K562 (cell line): ENCODE data around the gene NUMB. TPM values are rescaled to one million over a fixed set of nuclear protein-coding genes. Genes with fewer than 3 reads are reported as not detected.

ENCODE experiments used
- ATAC-seq: fragments of 200-7000 bp; cut with Tn5 transposase; 3 replicates; pipeline ENCODE4 v1.9.1; 2020; ENCODE audit warnings: moderate library complexity
- BruUV-seq: library from RNA; stranded (reverse); fragments of 400-500 nt; replicated peaks from 2 replicates; lab custom pipeline; 2021; lab: Mats Ljungman, UMichigan
- CTCF ChIA-PET: fragments of 300-600 bp; formaldehyde crosslinking; extraction: SDS; loops from one replicate; lab custom pipeline; 2021; ENCODE audit warnings: low intra/inter-chr PET ratio; lab: Yijun Ruan, JAX
- POLR2A ChIA-PET: fragments of 300-600, 350-650 bp; sonication (Branson Sonifier 250); formaldehyde crosslinking; extraction: SDS; loops from one replicate; lab custom pipeline; 2021; ENCODE audit warnings: antibody characterized with exemption, inconsistent platforms; lab: Yijun Ruan, JAX
- DNase-seq, 4 experiments: peaks; one replicate each; pipeline versions ENCODE4 v3.0.0 to v3.0.0-alpha.2; 2011 to 2018; ENCODE audit warnings: low spot score in 3 of 4, mixed read lengths in 3 of 4; ENCODE audit errors: extremely low read depth in 1 of 4
- FAIRE-seq: peaks from 2 replicates; lab custom pipeline; 2011; peaks lifted over from hg19 to GRCh38; lab: Jason Lieb, UNC
- H2AFZ ChIP-seq: 2 replicates; pipeline ENCODE4 v1.6.0; 2011; ENCODE audit warnings: low read depth, low read length, control low read depth, inconsistent platforms
- H3K27ac ChIP-seq: fragments of 200-600 bp; 3 replicates; pipeline ENCODE4 v1.8.0; 2011; ENCODE audit warnings: low read depth, mild to moderate bottlenecking, control low read depth, inconsistent platforms, low read length, moderate library complexity, mixed read lengths; ENCODE audit errors: extremely low read depth
- H3K27me3 ChIP-seq, 2 experiments: fragments of 300-600 bp in 1 of 2; 2 replicates in 1 of 2; 3 replicates in 1 of 2; pipeline versions ENCODE4 v1.6.0 to v1.8.0; 2011; ENCODE audit warnings: inconsistent platforms in 2 of 2, low read length in 2 of 2, mild to moderate bottlenecking in 1 of 2, mixed read lengths in 1 of 2, moderate library complexity in 1 of 2; ENCODE audit not compliant: control insufficient read depth in 2 of 2, insufficient read depth in 2 of 2
- H3K36me3 ChIP-seq: fragments of 300-600 bp; 3 replicates; pipeline ENCODE4 v1.8.0; 2011; ENCODE audit warnings: mild to moderate bottlenecking, low read length, inconsistent platforms; ENCODE audit not compliant: control insufficient read depth, insufficient read depth
- H3K4me1 ChIP-seq, 2 experiments: fragments of 200-600 bp in 1 of 2; replicated peaks in 1 of 2; 2 replicates in 1 of 2; 3 replicates in 1 of 2; pipeline versions ENCODE4 v1.5.1 to v1.8.0; 2011; ENCODE audit warnings: inconsistent platforms in 2 of 2, low read length in 2 of 2, mild to moderate bottlenecking in 1 of 2, mixed read lengths in 1 of 2, moderate library complexity in 1 of 2; ENCODE audit not compliant: control insufficient read depth in 2 of 2, insufficient read depth in 2 of 2
- H3K4me2 ChIP-seq: 2 replicates; pipeline ENCODE4 v1.6.1; 2011; ENCODE audit warnings: low read length, control low read depth, inconsistent platforms, mixed read lengths; ENCODE audit not compliant: insufficient read depth
- H3K4me3 ChIP-seq: fragments of 200-600 bp; sonication (generic), shearing (Covaris generic); 2 replicates; pipeline ENCODE4 v1.5.1; 2016; ENCODE audit warnings: control low read depth, inconsistent platforms
- H3K79me2 ChIP-seq: fragments of 200-600 bp; 3 replicates; pipeline ENCODE4 v1.8.0; 2011; ENCODE audit warnings: low read length, inconsistent platforms; ENCODE audit not compliant: control insufficient read depth, insufficient read depth
- H3K9ac ChIP-seq, 2 experiments: 2 replicates each; pipeline versions ENCODE4 v1.6.0 to v1.6.1; 2011; ENCODE audit warnings: low read depth in 2 of 2, low read length in 2 of 2, control low read depth in 1 of 2, inconsistent platforms in 1 of 2, mild to moderate bottlenecking in 1 of 2, mixed read lengths in 1 of 2; ENCODE audit not compliant: insufficient read depth in 1 of 2
- H3K9me1 ChIP-seq: one replicate; pipeline ENCODE4 v1.6.0; 2011; ENCODE audit warnings: inconsistent platforms, mild to moderate bottlenecking, low read length, moderate library complexity; ENCODE audit not compliant: control insufficient read depth, insufficient read depth
- H3K9me3 ChIP-seq: replicated peaks from 2 replicates; pipeline ENCODE4 v1.5.1; 2011; ENCODE audit warnings: low read depth, low read length, inconsistent platforms; ENCODE audit not compliant: control insufficient read depth, insufficient read depth
- H4K20me1 ChIP-seq: replicated peaks from 2 replicates; pipeline ENCODE4 v1.6.1; 2011; ENCODE audit warnings: low read length, inconsistent platforms, mixed read lengths; ENCODE audit not compliant: control insufficient read depth, insufficient read depth
- PRDM10 ChIP-seq: fragments of 450-650 bp; IDR thresholded peaks from 2 replicates; pipeline ENCODE4 v1.6.1; 2018; ENCODE audit not compliant: partially characterized antibody
- ZNF134 ChIP-seq: fragments of 250-450 bp; sonication (Bioruptor Pico); conservative IDR thresholded peaks from 2 replicates; pipeline ENCODE4 v1.4.0; 2020
- WGBS: fragments of 100-300 bp; shearing (Covaris generic); methylation state at CpG from one replicate; pipeline ENCODE4 v1.1.6; 2016; ENCODE audit warnings: low coverage, mixed read lengths; ENCODE audit not compliant: insufficient coverage; ENCODE audit errors: missing lambda C conversion rate; 5-methylcytosine and 5-hydroxymethylcytosine counted together
- in situ Hi-C: fragments of 300-500 bp; cut with MboI; formaldehyde crosslinking; loops from 4 replicates; pipeline ENCODE4 v1.15.0; 2018; ENCODE audit warnings: inconsistent platforms, mixed read lengths
- intact Hi-C: fragments of 100-400 bp; cut with micrococcal nuclease; formaldehyde crosslinking; loops from 2 replicates; pipeline ENCODE4 v1.14.2; 2022
- polyA plus RNA-seq, 8 experiments: library from polyadenylated mRNA; depleted of rRNA in 4 of 8; stranded (reverse) in 5 of 8; unstranded in 3 of 8; fragments of >200 nt; fragmentation: Nextera tagmentation in 2 of 8; fragmentation: Illumina TruSeq in 1 of 8; extraction: Ambion mirVana in 2 of 8; extraction: Trizol in 1 of 8; gene quantifications; 2 replicates each; pipeline versions ENCODE4 v1.2.1 to v1.2.3, GENCODE V29; 2011 to 2014; ENCODE audit warnings: inconsistent platforms in 1 of 8, missing spikeins in 1 of 8
- total RNA-seq, 7 experiments: library from RNA; depleted of rRNA in 6 of 7; stranded (reverse); fragments of >200 nt in 6 of 7; fragmentation: Illumina TruSeq in 2 of 7; extraction: Trizol in 2 of 7; gene quantifications; 2 replicates each; pipeline versions ENCODE4 v1.2.1 to v1.2.3, GENCODE V29; 2011 to 2021; ENCODE audit warnings: low replicate concordance in 1 of 7

NUMB gene
- total and polyA plus RNA-seq, 9 of the 15 experiments (the other 6 are each of a cell fraction or from before 2014, with no cell fraction given): 13.5 to 54.0 (median 32.3) TPM

- Histone ChIP-seq H4K20me1 (no peaks in the 10 kb centered on the region), H3K9me1 (no peaks in the 10 kb centered on the region), H3K4me1 (no peaks in the 10 kb centered on the region; a peak in 1 of 5 replicates), H3K9ac (no peak overlapping the region), H3K27me3 (no peaks in the 10 kb centered on the region), H3K27ac (no peak overlapping the region), H3K4me3 (no peak overlapping the region), H3K9me3 (no peaks in the 10 kb centered on the region), H3K79me2 (no peaks in the 10 kb centered on the region), H3K4me2 (no peak overlapping the region), H3K36me3 (no peaks in the 10 kb centered on the region), H2AFZ (peak overlapping the region; percentile 16; the same call in 1 of the 2 replicates)
- FAIRE-seq (no peak), DNase-seq (no peak), ATAC-seq (no peak)
- intact Hi-C loops: loop anchor here (5.0 to 10.0 kb wide), 5 partner anchors 178 to 960 kb away; partner anchors contain the start of gene PAPLN
- BruUV-seq: no TSS peak
- ChIA-PET POLR2A (no interaction called here), CTCF (no interaction called here)
- WGBS: 36% methylated on average over 4 of the region's 4 CpGs
- TF ChIP-seq ZNF134 (CRISPR knock-in tag) (no peak), PRDM10 (peak; percentile 52)
- in situ Hi-C loops: loop anchor here (10.0 to 25.0 kb wide), 3 partner anchors 310 to 963 kb away; partner anchors contain the start of gene ZFYVE1
Observed at GRCh38 chr14:73474952-73475351, 16.6 kb upstream of the NUMB start.
